H1 (cell line): ENCODE results near the gene THAP12. TPM values are rescaled to one million over a fixed set of nuclear protein-coding genes. Genes with fewer than 3 reads are reported as not detected.

Source experiments
- CTCF ChIA-PET: fragments of 300-600 bp; sonication (Branson Sonifier 250); formaldehyde crosslinking; loops from one replicate; lab custom pipeline; 2021; ENCODE audit not compliant: partially characterized antibody; lab: Charles Lee
- POLR2A ChIA-PET: fragments of 300-600 bp; sonication (Branson Sonifier 250); formaldehyde crosslinking; loops from one replicate; lab custom pipeline; 2021; ENCODE audit warnings: inconsistent platforms; ENCODE audit not compliant: partially characterized antibody; lab: Charles Lee
- DNase-seq, 2 experiments: peaks; one replicate each; pipeline versions ENCODE4 v3.0.0 to v3.0.0-alpha.2; 2010 to 2022; ENCODE audit warnings: low spot score in 2 of 2, low read depth in 1 of 2, mixed read lengths in 1 of 2
- FAIRE-seq: peaks from 2 replicates; lab custom pipeline; 2011; peaks lifted over from hg19 to GRCh38; lab: Jason Lieb, UNC
- H2AFZ ChIP-seq: 2 replicates; pipeline ENCODE4 v1.8.1; 2012; ENCODE audit warnings: low read length, inconsistent platforms
- H2AK5ac ChIP-seq: 2 replicates; pipeline ENCODE4 v1.6.1; 2013; ENCODE audit warnings: low read depth, low read length
- H2BK120ac ChIP-seq: replicated peaks from 2 replicates; pipeline ENCODE3; 2013; ENCODE audit warnings: low read depth, low read length, inconsistent platforms
- H2BK12ac ChIP-seq: 2 replicates; pipeline ENCODE4 v1.6.1; 2013; ENCODE audit warnings: low read depth, low read length
- H2BK15ac ChIP-seq: 2 replicates; pipeline ENCODE4 v1.6.1; 2013; ENCODE audit warnings: low read length
- H2BK20ac ChIP-seq: 2 replicates; pipeline ENCODE4 v1.6.1; 2013; ENCODE audit warnings: low read length
- H2BK5ac ChIP-seq: 2 replicates; pipeline ENCODE4 v1.6.1; 2013; ENCODE audit warnings: low read depth, low read length
- H3K14ac ChIP-seq: 2 replicates; pipeline ENCODE4 v1.6.1; 2013; ENCODE audit warnings: inconsistent platforms; ENCODE audit not compliant: insufficient read length
- H3K18ac ChIP-seq: 2 replicates; pipeline ENCODE4 v1.6.1; 2013; ENCODE audit warnings: low read length; ENCODE audit errors: extremely low read depth
- H3K23ac ChIP-seq: 2 replicates; pipeline ENCODE4 v1.6.1; 2013; ENCODE audit warnings: inconsistent platforms; ENCODE audit not compliant: insufficient read length
- H3K23me2 ChIP-seq: 2 replicates; pipeline ENCODE4 v1.6.1; 2013; ENCODE audit warnings: low read depth, low read length
- H3K27ac ChIP-seq: 2 replicates; pipeline ENCODE4 v1.6.1; 2011; ENCODE audit warnings: low read depth, low read length, inconsistent platforms
- H3K27me3 ChIP-seq, 4 experiments: replicated peaks in 1 of 4; 1 replicate in 1 of 4; 2 replicates in 3 of 4; pipeline versions ENCODE4 v1.6.1 to v1.8.1; 2011 to 2013; ENCODE audit warnings: low read length in 3 of 4, mild to moderate bottlenecking in 3 of 4, inconsistent platforms in 2 of 4, mixed read lengths in 2 of 4, moderate library complexity in 1 of 4; ENCODE audit not compliant: control insufficient read depth in 3 of 4, insufficient read depth in 3 of 4; ENCODE audit errors: extremely low read depth in 1 of 4
- H3K36me3 ChIP-seq, 4 experiments: 2 replicates each; pipeline versions ENCODE4 v1.6.1 to v1.8.1; 2011 to 2013; ENCODE audit warnings: mild to moderate bottlenecking in 4 of 4, low read length in 3 of 4, moderate library complexity in 2 of 4, control low read depth in 1 of 4, inconsistent platforms in 1 of 4; ENCODE audit not compliant: insufficient read depth in 4 of 4, control insufficient read depth in 2 of 4
- H3K4ac ChIP-seq: replicated peaks from 2 replicates; pipeline ENCODE3; 2013; ENCODE audit warnings: low read length, low read depth, mixed read lengths, inconsistent platforms; ENCODE audit not compliant: insufficient read length
- H3K4me1 ChIP-seq, 4 experiments: replicated peaks in 1 of 4; 1 replicate in 1 of 4; 2 replicates in 3 of 4; pipeline versions ENCODE4 v1.6.1 to v1.8.1; 2011 to 2013; ENCODE audit warnings: low read length in 3 of 4, inconsistent platforms in 2 of 4, mixed read lengths in 1 of 4; ENCODE audit not compliant: insufficient read depth in 4 of 4, control insufficient read depth in 3 of 4
- H3K4me2 ChIP-seq, 2 experiments: 2 replicates each; pipeline versions ENCODE4 v1.6.1 to v1.8.1; 2011 to 2013; ENCODE audit warnings: low read depth in 2 of 2, low read length in 2 of 2, control low read depth in 1 of 2, inconsistent platforms in 1 of 2, mild to moderate bottlenecking in 1 of 2; ENCODE audit not compliant: insufficient read depth in 1 of 2
- H3K4me3 ChIP-seq, 4 experiments: fragments of 200-600, 300-600 bp in 1 of 4; sonication (generic), shearing (Covaris generic), sonication (Bioruptor Twin) in 1 of 4; 2 replicates each; pipeline versions ENCODE4 v1.5.1 to v1.8.1; 2011 to 2016; ENCODE audit warnings: low read length in 4 of 4, low read depth in 3 of 4, control low read depth in 2 of 4, inconsistent platforms in 2 of 4, mild to moderate bottlenecking in 2 of 4, mixed read lengths in 1 of 4, moderate library complexity in 1 of 4; ENCODE audit not compliant: insufficient read depth in 2 of 4; ENCODE audit errors: extremely low read depth in 1 of 4
- H3K56ac ChIP-seq: replicated peaks from 2 replicates; pipeline ENCODE3; 2013; ENCODE audit warnings: low read depth, mild to moderate bottlenecking, mixed read lengths, low read length, inconsistent platforms; ENCODE audit not compliant: insufficient read length
- H3K79me1 ChIP-seq: 2 replicates; pipeline ENCODE4 v1.6.1; 2013; ENCODE audit warnings: low read depth, low read length, control low read depth
- H3K79me2 ChIP-seq, 2 experiments: 2 replicates each; pipeline versions ENCODE4 v1.6.1 to v1.8.1; 2012 to 2013; ENCODE audit warnings: low read length in 2 of 2, mild to moderate bottlenecking in 2 of 2, inconsistent platforms in 1 of 2; ENCODE audit not compliant: insufficient read depth in 2 of 2, control insufficient read depth in 1 of 2
- H3K9ac ChIP-seq, 4 experiments: replicated peaks in 1 of 4; 1 replicate in 1 of 4; 2 replicates in 3 of 4; pipeline versions ENCODE4 v1.6.1 to v1.8.1; 2011 to 2013; ENCODE audit warnings: low read depth in 3 of 4, low read length in 3 of 4, control low read depth in 2 of 4, mild to moderate bottlenecking in 2 of 4, moderate library complexity in 2 of 4, inconsistent platforms in 1 of 4; ENCODE audit errors: extremely low read depth in 1 of 4
- H3K9me3 ChIP-seq, 2 experiments: 2 replicates each; pipeline versions ENCODE4 v1.6.1 to v1.8.1; 2012 to 2013; ENCODE audit warnings: mild to moderate bottlenecking in 2 of 2, moderate library complexity in 2 of 2, control low read depth in 1 of 2, inconsistent platforms in 1 of 2, low read depth in 1 of 2, low read length in 1 of 2, mixed read lengths in 1 of 2; ENCODE audit not compliant: insufficient read depth in 2 of 2
- H4K20me1 ChIP-seq, 2 experiments: replicated peaks in 1 of 2; 2 replicates each; pipeline versions ENCODE3 to v1.8.1; 2011 to 2013; ENCODE audit warnings: inconsistent platforms in 2 of 2, low read length in 2 of 2, mild to moderate bottlenecking in 1 of 2; ENCODE audit not compliant: insufficient read depth in 2 of 2, control insufficient read depth in 1 of 2
- H4K5ac ChIP-seq: 2 replicates; pipeline ENCODE4 v1.6.1; 2013; ENCODE audit warnings: low read length, low read depth, mixed read lengths, inconsistent platforms; ENCODE audit not compliant: insufficient read length
- H4K8ac ChIP-seq: 2 replicates; pipeline ENCODE4 v1.8.0; 2013; ENCODE audit warnings: mild to moderate bottlenecking, moderate library complexity, low read length, inconsistent platforms; ENCODE audit not compliant: insufficient read depth; ENCODE audit errors: extremely low read depth
- H4K91ac ChIP-seq: replicated peaks from 2 replicates; pipeline ENCODE3; 2013; ENCODE audit warnings: low read length, mixed read lengths, inconsistent platforms; ENCODE audit not compliant: insufficient read length
- E2F6 ChIP-seq: IDR thresholded peaks from 2 replicates; pipeline ENCODE4 v1.6.1; 2012; ENCODE audit warnings: inconsistent platforms
- SP4 ChIP-seq: IDR thresholded peaks from 2 replicates; pipeline ENCODE4 v1.6.1; 2012; ENCODE audit warnings: low read length, inconsistent platforms
- WGBS, 2 experiments: shearing (Covaris generic) in 1 of 2; methylation state at CpG; one replicate each; pipeline versions ENCODE4 v1.1.6 to v1.1.7; 2013 to 2015; ENCODE audit warnings: low lambda C conversion rate in 2 of 2, mixed read lengths in 2 of 2, inconsistent platforms in 1 of 2, low coverage in 1 of 2, missing lambda C conversion rate in 1 of 2; ENCODE audit not compliant: insufficient replicate concordance in 2 of 2, insufficient coverage in 1 of 2, insufficient read length in 1 of 2; ENCODE audit errors: extremely low coverage in 1 of 2, missing lambda C conversion rate in 1 of 2; 5-methylcytosine and 5-hydroxymethylcytosine counted together
- polyA plus RNA-seq, 7 experiments: library from polyadenylated mRNA; depleted of rRNA in 3 of 7; stranded (reverse) in 5 of 7; unstranded in 2 of 7; fragments of >200 nt in 5 of 7; fragments of 200-250 nt in 2 of 7; gene quantifications; 1 replicate in 5 of 7; 2 replicates in 1 of 7; 4 replicates in 1 of 7; pipeline versions ENCODE4 v1.2.1 to v1.2.3, GENCODE V29; 2011 to 2013; ENCODE audit warnings: missing spikeins in 2 of 7, mixed read lengths in 2 of 7
- total RNA-seq: library from RNA; stranded (reverse); fragmentation: NEBNext Ultra II Directional; extraction: Animal tissue kit (Norgen Biotek cat#: 25700); gene quantifications from 2 replicates; pipeline ENCODE4 v1.2.1, GENCODE V29; 2021

THAP12 gene
- total and polyA plus RNA-seq, 2 of the 8 experiments (the other 6 are each of a cell fraction or from before 2014, with no cell fraction given) = 12.0 to 39.9 TPM

GRCh38 chr11:76376746-76377558, 4.0 kb downstream of the THAP12 start:
- H4K20me1 ChIP-seq = peaks cover 5 to 11% of the 10 kb centered on the region in 2 experiments
- no peak overlapping the region for H2BK15ac ChIP-seq
- peaks cover 2% of the 10 kb centered on the region for H3K79me1 ChIP-seq
- H3K18ac ChIP-seq = no peak overlapping the region
- H3K79me2 ChIP-seq = peaks cover 8 to 80% of the 10 kb centered on the region in 2 experiments
- no peak overlapping the region for H3K9ac ChIP-seq
- TF ChIP-seq E2F6 (no peak), SP4 (no peak)
- no peak overlapping the region for H4K8ac ChIP-seq
- H3K4me3 ChIP-seq = no peak overlapping the region
- peaks cover 0 to 2% (median 0%) of the 10 kb centered on the region in 4 experiments; a peak in 2 of 7 replicates for H3K27me3 ChIP-seq
- no peak overlapping the region for H2AFZ ChIP-seq
- no peak overlapping the region for H3K4me2 ChIP-seq
- no peak overlapping the region for H2BK20ac ChIP-seq
- H2AK5ac ChIP-seq = no peak overlapping the region
- H3K23me2 ChIP-seq = peaks cover 13% of the 10 kb centered on the region
- no peak overlapping the region for H2BK120ac ChIP-seq
- H2BK12ac ChIP-seq = no peak overlapping the region
- WGBS, 2 experiments = 91% methylated on average over 7 of the region's 7 CpGs; no CpG with 5 or more reads in 1 of the 2 experiments
- ChIA-PET POLR2A (no interaction called here), CTCF (no interaction called here)
- no peak overlapping the region for H4K5ac ChIP-seq
- FAIRE-seq (no peak), DNase-seq (no peak)
- H3K9me3 ChIP-seq = no peaks in the 10 kb centered on the region
- H4K91ac ChIP-seq = no peak overlapping the region
- H3K36me3 ChIP-seq = no peaks in the 10 kb centered on the region
- no peak overlapping the region for H3K27ac ChIP-seq
- H3K4me1 ChIP-seq = peaks cover 0 to 8% (median 4%) of the 10 kb centered on the region in 4 experiments; a peak in 3 of 7 replicates
- H3K4ac ChIP-seq = no peak overlapping the region
- H3K56ac ChIP-seq = no peak overlapping the region
- H3K23ac ChIP-seq = no peak overlapping the region
- H3K14ac ChIP-seq = no peak overlapping the region
- H2BK5ac ChIP-seq = no peak overlapping the region
